WTC11 (cell line): ENCODE data around the gene RRAS. TPM values are rescaled to one million over a fixed set of nuclear protein-coding genes. Genes with fewer than 3 reads are reported as not detected.

Source experiments
- ATAC-seq: fragments of 200-7000 bp; cut with Tn5 transposase; 2 replicates; pipeline ENCODE4 v1.10.0; 2021; ENCODE audit warnings: mild to moderate bottlenecking, moderate library complexity
- CTCF ChIA-PET: fragments of 300-600 bp; sonication (Branson Sonifier 250); formaldehyde crosslinking; loops from one replicate; lab custom pipeline; 2021; ENCODE audit warnings: antibody characterized with exemption; lab: Charles Lee
- POLR2A ChIA-PET: fragments of 350-600 bp; sonication (Branson Sonifier 250); formaldehyde crosslinking; loops from one replicate; lab custom pipeline; 2021; ENCODE audit warnings: antibody characterized with exemption; lab: Charles Lee
- DNase-seq: peaks from one replicate; pipeline ENCODE4 v3.0.0; 2021; ENCODE audit warnings: low spot score
- H3K27ac Mint-ChIP-seq: 2 replicates; pipeline ENCODE4 v1.8.0; 2021; ENCODE audit warnings: mixed read lengths
- H3K27me3 Mint-ChIP-seq: 2 replicates; pipeline ENCODE4 v1.8.0; 2021; ENCODE audit warnings: low read depth, mild to moderate bottlenecking, moderate library complexity, mixed read lengths
- H3K36me3 Mint-ChIP-seq: 2 replicates; pipeline ENCODE4 v1.8.0; 2021; ENCODE audit warnings: mixed read lengths
- H3K4me1 Mint-ChIP-seq: 2 replicates; pipeline ENCODE4 v1.8.0; 2022; ENCODE audit warnings: mixed read lengths
- H3K4me3 Mint-ChIP-seq: 2 replicates; pipeline ENCODE4 v1.8.0; 2021; ENCODE audit warnings: mild to moderate bottlenecking, moderate library complexity, mixed read lengths
- H3K9me3 Mint-ChIP-seq: 2 replicates; pipeline ENCODE4 v1.8.0; 2021; ENCODE audit warnings: mixed read lengths
- ATF1 ChIP-seq: sonication (generic); formaldehyde crosslinking; IDR thresholded peaks from 2 replicates; pipeline ENCODE4 v1.8.1; 2023; ENCODE audit warnings: mild to moderate bottlenecking, moderate library complexity, missing genetic modification reagents
- ATF2 ChIP-seq: sonication (generic); formaldehyde crosslinking; IDR thresholded peaks from 2 replicates; pipeline ENCODE4 v1.8.1; 2022; ENCODE audit warnings: low read depth, missing genetic modification reagents, borderline replicate concordance
- ATF3 ChIP-seq: sonication (generic); formaldehyde crosslinking; conservative IDR thresholded peaks from 2 replicates; pipeline ENCODE4 v1.8.1; 2022; ENCODE audit warnings: mild to moderate bottlenecking, missing genetic modification reagents
- ATF6 ChIP-seq: sonication (generic); formaldehyde crosslinking; IDR thresholded peaks from 2 replicates; pipeline ENCODE4 v1.8.1; 2023; ENCODE audit warnings: mild to moderate bottlenecking, missing genetic modification reagents
- EMX1 ChIP-seq: fragments of 250-450 bp; sonication (Bioruptor Pico); IDR thresholded peaks from 2 replicates; pipeline ENCODE4 v1.8.0; 2021; ENCODE audit warnings: mild to moderate bottlenecking
- FOXP4 ChIP-seq: sonication (generic); formaldehyde crosslinking; IDR thresholded peaks from 2 replicates; pipeline ENCODE4 v1.8.0; 2022; ENCODE audit warnings: mild to moderate bottlenecking, missing genetic modification reagents
- GABPB1 ChIP-seq: sonication (generic); formaldehyde crosslinking; IDR thresholded peaks from 2 replicates; pipeline ENCODE4 v1.8.1; 2023; ENCODE audit warnings: mild to moderate bottlenecking, missing genetic modification reagents
- GTF2I ChIP-seq: fragments of 250-450 bp; sonication (Bioruptor Pico); conservative IDR thresholded peaks from 2 replicates; pipeline ENCODE4 v1.4.0; 2021; ENCODE audit warnings: mild to moderate bottlenecking
- JUN ChIP-seq: sonication (generic); formaldehyde crosslinking; IDR thresholded peaks from 2 replicates; pipeline ENCODE4 v1.8.0; 2023; ENCODE audit warnings: mild to moderate bottlenecking, missing genetic modification reagents
- NFE2L1 ChIP-seq: sonication (generic); formaldehyde crosslinking; IDR thresholded peaks from 2 replicates; pipeline ENCODE4 v1.8.1; 2023; ENCODE audit warnings: missing genetic modification reagents
- NR1H2 ChIP-seq: sonication (generic); formaldehyde crosslinking; IDR thresholded peaks from 2 replicates; pipeline ENCODE4 v1.9.0; 2021; ENCODE audit warnings: mild to moderate bottlenecking, moderate library complexity, missing genetic modification reagents
- NR2C2 ChIP-seq: sonication (generic); formaldehyde crosslinking; IDR thresholded peaks from 2 replicates; pipeline ENCODE4 v1.8.0; 2022; ENCODE audit warnings: mild to moderate bottlenecking, missing genetic modification reagents
- OVOL2 ChIP-seq: fragments of 250-450 bp; sonication (Bioruptor Pico); IDR thresholded peaks from 2 replicates; pipeline ENCODE4 v1.9.0; 2021; ENCODE audit warnings: mild to moderate bottlenecking, borderline replicate concordance
- TEAD1 ChIP-seq: sonication (generic); formaldehyde crosslinking; IDR thresholded peaks from 2 replicates; pipeline ENCODE4 v1.8.0; 2022; ENCODE audit warnings: mild to moderate bottlenecking, missing genetic modification reagents
- ZNF396 ChIP-seq: fragments of 250-450 bp; sonication (Bioruptor Pico); IDR thresholded peaks from 2 replicates; pipeline ENCODE4 v1.8.0; 2021; ENCODE audit warnings: mild to moderate bottlenecking, moderate library complexity, borderline replicate concordance
- total RNA-seq: library from RNA; stranded (reverse); gene quantifications from 3 replicates; pipeline ENCODE4 v1.2.3, GENCODE V29; 2021
- TF ChIP-seq, protein P1 (sequence below): sonication (generic); formaldehyde crosslinking; IDR thresholded peaks from 2 replicates; pipeline ENCODE4 v1.8.1; 2023; ENCODE audit warnings: mild to moderate bottlenecking, missing genetic modification reagents, moderate library complexity
- TF ChIP-seq, protein P2 (sequence below): fragments of 250-450 bp; sonication (Bioruptor Pico); conservative IDR thresholded peaks from 2 replicates; pipeline ENCODE4 v1.9.0; 2021; ENCODE audit warnings: mild to moderate bottlenecking
- TF ChIP-seq, protein P3 (sequence below): sonication (generic); formaldehyde crosslinking; IDR thresholded peaks from 2 replicates; pipeline ENCODE4 v1.8.0; 2022; ENCODE audit warnings: missing genetic modification reagents
- TF ChIP-seq, protein P4 (sequence below): sonication (generic); formaldehyde crosslinking; IDR thresholded peaks from 2 replicates; pipeline ENCODE4 v1.8.0; 2023; ENCODE audit warnings: mild to moderate bottlenecking, missing genetic modification reagents

Gene RRAS
- total RNA-seq, 1 experiment from 2014 or later = 11.4 TPM

GRCh38 chr19:49651029-49651819 is 11.3 kb upstream of the RRAS start:
- no peaks in the 10 kb centered on the region for H3K27me3 Mint-ChIP-seq
- peaks cover 49% of the 10 kb centered on the region for H3K36me3 Mint-ChIP-seq
- H3K9me3 Mint-ChIP-seq = no peaks in the 10 kb centered on the region
- H3K4me3 Mint-ChIP-seq = no peak overlapping the region
- ATAC-seq = no peak
- H3K4me1 Mint-ChIP-seq = no peaks in the 10 kb centered on the region
- TF ChIP-seq NFE2L1 (CRISPR knock-in tag) (no peak), ATF1 (no peak), ATF2 (CRISPR knock-in tag) (no peak), GABPB1 (CRISPR knock-in tag) (no peak), GTF2I (CRISPR knock-in tag) (no peak), ATF6 (no peak), EMX1 (CRISPR knock-in tag) (no peak), TEAD1 (no peak)
- TF ChIP-seq, protein P1, sequence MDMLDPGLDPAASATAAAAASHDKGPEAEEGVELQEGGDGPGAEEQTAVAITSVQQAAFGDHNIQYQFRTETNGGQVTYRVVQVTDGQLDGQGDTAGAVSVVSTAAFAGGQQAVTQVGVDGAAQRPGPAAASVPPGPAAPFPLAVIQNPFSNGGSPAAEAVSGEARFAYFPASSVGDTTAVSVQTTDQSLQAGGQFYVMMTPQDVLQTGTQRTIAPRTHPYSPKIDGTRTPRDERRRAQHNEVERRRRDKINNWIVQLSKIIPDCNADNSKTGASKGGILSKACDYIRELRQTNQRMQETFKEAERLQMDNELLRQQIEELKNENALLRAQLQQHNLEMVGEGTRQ (CRISPR knock-in tag) = no peak
- TF ChIP-seq, protein P2, sequence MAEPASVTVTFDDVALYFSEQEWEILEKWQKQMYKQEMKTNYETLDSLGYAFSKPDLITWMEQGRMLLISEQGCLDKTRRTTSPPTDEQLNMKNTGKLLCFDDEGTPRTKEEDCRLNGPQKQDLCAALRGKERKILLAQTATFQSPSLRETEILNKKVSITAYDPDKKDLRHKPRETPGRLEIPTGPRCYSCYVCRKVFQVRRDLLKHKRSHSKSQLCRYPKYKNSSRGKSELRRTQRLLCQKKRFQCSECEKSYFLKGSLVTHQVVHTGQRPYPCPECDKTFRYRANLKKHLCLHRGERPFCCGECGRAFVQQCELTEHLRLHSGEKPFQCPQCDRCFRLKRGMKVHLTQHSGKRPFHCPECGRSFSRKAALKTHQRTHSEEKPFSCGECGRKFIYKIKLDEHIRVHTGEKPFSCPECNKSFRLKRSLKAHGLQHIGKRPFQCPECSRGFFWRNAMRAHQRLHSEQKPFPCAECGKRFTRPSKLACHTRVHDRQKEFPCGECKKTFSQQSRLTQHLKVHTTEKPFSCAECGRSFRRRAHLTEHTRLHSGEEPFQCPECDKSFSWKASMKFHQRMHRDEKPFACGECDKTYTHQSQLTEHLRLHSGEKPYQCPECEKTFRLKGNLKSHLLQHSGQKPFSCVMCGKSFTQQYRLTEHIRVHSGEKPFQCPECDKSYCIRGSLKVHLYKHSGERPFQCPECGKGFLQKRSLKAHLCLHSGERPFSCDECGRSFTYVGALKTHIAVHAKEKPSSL = no peak
- TF ChIP-seq, all 79 proteins: peak for 0
- CTCF ChIA-PET = no interaction called here
- POLR2A ChIA-PET = no interaction called here
- no peak overlapping the region for H3K27ac Mint-ChIP-seq
- no peak for DNase-seq

DNA sequence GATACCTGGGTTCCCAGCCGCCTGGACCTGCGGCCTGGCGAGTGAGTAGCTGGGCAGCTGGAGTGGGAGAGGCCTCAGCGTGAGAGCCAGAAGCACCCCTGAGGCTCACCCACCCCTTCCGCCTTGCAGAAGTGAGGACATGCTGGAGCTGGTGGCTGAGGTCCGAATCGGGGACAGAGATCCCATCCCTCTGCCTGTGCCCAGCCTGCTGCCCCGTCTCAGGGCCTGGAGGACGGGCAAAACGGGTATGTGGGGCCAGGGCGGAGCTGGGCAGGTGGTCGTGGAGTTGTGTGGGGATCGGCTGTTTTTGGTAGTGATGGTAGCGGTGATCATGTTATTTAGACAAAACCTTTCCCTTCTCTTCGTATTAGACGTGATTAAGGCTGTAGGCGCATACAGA is 6.6 kb upstream of the RRAS start:
- H3K4me3 Mint-ChIP-seq = no peak overlapping the region
- ChIA-PET POLR2A (interaction anchor here (0.5 kb wide), 1 partner anchor 83 kb away, joined by 7 read pairs; no protein-coding TSS in a partner anchor), CTCF (interaction anchor here (0.5 kb wide), 1 partner anchor 995 kb away, joined by 3 read pairs; no protein-coding TSS in a partner anchor)
- H3K27me3 Mint-ChIP-seq = no peaks in the 10 kb centered on the region
- H3K4me1 Mint-ChIP-seq = peaks cover 24% of the 10 kb centered on the region
- ATAC-seq (no peak), DNase-seq (no peak)
- H3K36me3 Mint-ChIP-seq = peaks cover 28% of the 10 kb centered on the region
- no peak overlapping the region; the same call in 1 of the 2 replicates for H3K27ac Mint-ChIP-seq
- H3K9me3 Mint-ChIP-seq = no peaks in the 10 kb centered on the region
- TF ChIP-seq, protein P3, sequence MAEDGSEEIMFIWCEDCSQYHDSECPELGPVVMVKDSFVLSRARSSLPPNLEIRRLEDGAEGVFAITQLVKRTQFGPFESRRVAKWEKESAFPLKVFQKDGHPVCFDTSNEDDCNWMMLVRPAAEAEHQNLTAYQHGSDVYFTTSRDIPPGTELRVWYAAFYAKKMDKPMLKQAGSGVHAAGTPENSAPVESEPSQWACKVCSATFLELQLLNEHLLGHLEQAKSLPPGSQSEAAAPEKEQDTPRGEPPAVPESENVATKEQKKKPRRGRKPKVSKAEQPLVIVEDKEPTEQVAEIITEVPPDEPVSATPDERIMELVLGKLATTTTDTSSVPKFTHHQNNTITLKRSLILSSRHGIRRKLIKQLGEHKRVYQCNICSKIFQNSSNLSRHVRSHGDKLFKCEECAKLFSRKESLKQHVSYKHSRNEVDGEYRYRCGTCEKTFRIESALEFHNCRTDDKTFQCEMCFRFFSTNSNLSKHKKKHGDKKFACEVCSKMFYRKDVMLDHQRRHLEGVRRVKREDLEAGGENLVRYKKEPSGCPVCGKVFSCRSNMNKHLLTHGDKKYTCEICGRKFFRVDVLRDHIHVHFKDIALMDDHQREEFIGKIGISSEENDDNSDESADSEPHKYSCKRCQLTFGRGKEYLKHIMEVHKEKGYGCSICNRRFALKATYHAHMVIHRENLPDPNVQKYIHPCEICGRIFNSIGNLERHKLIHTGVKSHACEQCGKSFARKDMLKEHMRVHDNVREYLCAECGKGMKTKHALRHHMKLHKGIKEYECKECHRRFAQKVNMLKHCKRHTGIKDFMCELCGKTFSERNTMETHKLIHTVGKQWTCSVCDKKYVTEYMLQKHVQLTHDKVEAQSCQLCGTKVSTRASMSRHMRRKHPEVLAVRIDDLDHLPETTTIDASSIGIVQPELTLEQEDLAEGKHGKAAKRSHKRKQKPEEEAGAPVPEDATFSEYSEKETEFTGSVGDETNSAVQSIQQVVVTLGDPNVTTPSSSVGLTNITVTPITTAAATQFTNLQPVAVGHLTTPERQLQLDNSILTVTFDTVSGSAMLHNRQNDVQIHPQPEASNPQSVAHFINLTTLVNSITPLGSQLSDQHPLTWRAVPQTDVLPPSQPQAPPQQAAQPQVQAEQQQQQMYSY = no peak
- no peak for TF ChIP-seq ZNF396
- TF ChIP-seq FOXP4 (CRISPR knock-in tag) = no peak
- no peak for TF ChIP-seq JUN (CRISPR knock-in tag)
- TF ChIP-seq NR2C2 (CRISPR knock-in tag) = no peak
- TF ChIP-seq, protein P4, sequence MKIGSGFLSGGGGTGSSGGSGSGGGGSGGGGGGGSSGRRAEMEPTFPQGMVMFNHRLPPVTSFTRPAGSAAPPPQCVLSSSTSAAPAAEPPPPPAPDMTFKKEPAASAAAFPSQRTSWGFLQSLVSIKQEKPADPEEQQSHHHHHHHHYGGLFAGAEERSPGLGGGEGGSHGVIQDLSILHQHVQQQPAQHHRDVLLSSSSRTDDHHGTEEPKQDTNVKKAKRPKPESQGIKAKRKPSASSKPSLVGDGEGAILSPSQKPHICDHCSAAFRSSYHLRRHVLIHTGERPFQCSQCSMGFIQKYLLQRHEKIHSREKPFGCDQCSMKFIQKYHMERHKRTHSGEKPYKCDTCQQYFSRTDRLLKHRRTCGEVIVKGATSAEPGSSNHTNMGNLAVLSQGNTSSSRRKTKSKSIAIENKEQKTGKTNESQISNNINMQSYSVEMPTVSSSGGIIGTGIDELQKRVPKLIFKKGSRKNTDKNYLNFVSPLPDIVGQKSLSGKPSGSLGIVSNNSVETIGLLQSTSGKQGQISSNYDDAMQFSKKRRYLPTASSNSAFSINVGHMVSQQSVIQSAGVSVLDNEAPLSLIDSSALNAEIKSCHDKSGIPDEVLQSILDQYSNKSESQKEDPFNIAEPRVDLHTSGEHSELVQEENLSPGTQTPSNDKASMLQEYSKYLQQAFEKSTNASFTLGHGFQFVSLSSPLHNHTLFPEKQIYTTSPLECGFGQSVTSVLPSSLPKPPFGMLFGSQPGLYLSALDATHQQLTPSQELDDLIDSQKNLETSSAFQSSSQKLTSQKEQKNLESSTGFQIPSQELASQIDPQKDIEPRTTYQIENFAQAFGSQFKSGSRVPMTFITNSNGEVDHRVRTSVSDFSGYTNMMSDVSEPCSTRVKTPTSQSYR (CRISPR knock-in tag) = no peak
- TF ChIP-seq NR1H2 (CRISPR knock-in tag) = no peak
- no peak for TF ChIP-seq TEAD1
- no peak for TF ChIP-seq ATF1
- TF ChIP-seq OVOL2 (CRISPR knock-in tag) = no peak
- TF ChIP-seq ATF3 (CRISPR knock-in tag) = no peak
